ENCODE measurements around the gene IRF2BPL. TPM values are rescaled to one million over a fixed set of nuclear protein-coding genes. Genes with fewer than 3 reads are reported as not detected.

IRF2BPL gene
- total RNA-seq, 1 experiment from 2014 or later, result 74.6 TPM

DNA sequence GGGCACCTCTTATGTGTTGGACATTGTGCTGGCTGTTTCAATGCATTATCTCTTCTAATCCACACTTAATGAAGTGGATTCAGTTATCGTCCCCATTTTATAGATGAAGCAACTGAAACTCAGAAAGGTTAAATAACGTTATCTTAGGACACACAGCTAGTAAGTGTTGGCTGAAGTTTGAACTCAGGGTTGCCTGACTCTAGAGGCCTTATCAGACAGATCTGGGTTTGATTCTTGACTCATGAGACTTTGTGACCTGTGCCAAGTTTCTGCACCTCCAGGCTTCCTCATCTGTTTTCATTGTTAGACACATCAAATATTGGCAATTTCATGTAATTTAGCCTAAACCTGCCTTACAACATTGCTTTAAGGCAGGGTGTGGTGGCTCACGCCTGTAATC is 18.2 kb upstream of the IRF2BPL start:
- peak overlapping the region; percentile 48 for H2AFZ ChIP-seq (ENCODE audit: low read depth, low read length, poor library complexity, severe bottlenecking)
- no peak for DNase-seq (ENCODE audit: low read depth, low spot score)
- no peak overlapping the region for H3K4me3 ChIP-seq (replicated peaks in 1 of 2; ENCODE audit: low read depth in 1 of 2, low read length in 2 of 2)
- TF ChIP-seq CEBPB (IDR thresholded peaks at IDR 0.05; ENCODE audit: low read depth) (no peak), TCF7L2 (IDR thresholded peaks at IDR 0.05; ENCODE audit: borderline replicate concordance, extremely low read depth, insufficient read depth, insufficient read length) (no peak), POLR2A (IDR thresholded peaks at IDR 0.05; ENCODE audit: borderline replicate concordance, extremely low read depth, insufficient read depth, insufficient read length) (no peak), JUND (IDR thresholded peaks at IDR 0.05) (no peak), EGR1 (IDR thresholded peaks at IDR 0.05; ENCODE audit: low read depth) (no peak), MAX (IDR thresholded peaks at IDR 0.05) (no peak), RAD21 (IDR thresholded peaks at IDR 0.05; ENCODE audit: low read depth) (no peak), EZH2 (IDR thresholded peaks at IDR 0.05) (no peak), YY1 (IDR thresholded peaks at IDR 0.05; ENCODE audit: extremely low read depth, insufficient replicate concordance, low read depth, low read length) (no peak), SP1 (IDR thresholded peaks at IDR 0.05; ENCODE audit: low read depth) (no peak), EZH2phosphoT487 (IDR thresholded peaks at IDR 0.05; ENCODE audit: borderline replicate concordance) (no peak), ELF1 (IDR thresholded peaks at IDR 0.05; ENCODE audit: borderline replicate concordance, low read depth) (no peak), ATF3 (IDR thresholded peaks at IDR 0.05) (no peak), ZFX (IDR thresholded peaks at IDR 0.05) (no peak), SRF (IDR thresholded peaks at IDR 0.05; ENCODE audit: low read depth) (no peak)
- TF ChIP-seq, protein P1, sequence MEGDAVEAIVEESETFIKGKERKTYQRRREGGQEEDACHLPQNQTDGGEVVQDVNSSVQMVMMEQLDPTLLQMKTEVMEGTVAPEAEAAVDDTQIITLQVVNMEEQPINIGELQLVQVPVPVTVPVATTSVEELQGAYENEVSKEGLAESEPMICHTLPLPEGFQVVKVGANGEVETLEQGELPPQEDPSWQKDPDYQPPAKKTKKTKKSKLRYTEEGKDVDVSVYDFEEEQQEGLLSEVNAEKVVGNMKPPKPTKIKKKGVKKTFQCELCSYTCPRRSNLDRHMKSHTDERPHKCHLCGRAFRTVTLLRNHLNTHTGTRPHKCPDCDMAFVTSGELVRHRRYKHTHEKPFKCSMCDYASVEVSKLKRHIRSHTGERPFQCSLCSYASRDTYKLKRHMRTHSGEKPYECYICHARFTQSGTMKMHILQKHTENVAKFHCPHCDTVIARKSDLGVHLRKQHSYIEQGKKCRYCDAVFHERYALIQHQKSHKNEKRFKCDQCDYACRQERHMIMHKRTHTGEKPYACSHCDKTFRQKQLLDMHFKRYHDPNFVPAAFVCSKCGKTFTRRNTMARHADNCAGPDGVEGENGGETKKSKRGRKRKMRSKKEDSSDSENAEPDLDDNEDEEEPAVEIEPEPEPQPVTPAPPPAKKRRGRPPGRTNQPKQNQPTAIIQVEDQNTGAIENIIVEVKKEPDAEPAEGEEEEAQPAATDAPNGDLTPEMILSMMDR (IDR thresholded peaks at IDR 0.05 in 2 of 3, conservative IDR thresholded peaks at IDR 0.05 in 1 of 3; ENCODE audit: borderline replicate concordance in 1 of 3, insufficient read depth in 1 of 3, low read depth in 2 of 3, low read length in 2 of 3), result no peak
- H3K36me3 ChIP-seq (ENCODE audit: control insufficient read depth in 1 of 2, insufficient read depth in 2 of 2, low read length in 2 of 2), result no peaks in the 10 kb centered on the region
- intact Hi-C loops (cut with micrococcal nuclease), result no loop called here
- H3K4me2 ChIP-seq (ENCODE audit: low read length), result peak overlapping the region; percentile 72
- H3K79me2 ChIP-seq (ENCODE audit: insufficient read depth, low read length), result no peaks in the 10 kb centered on the region
- BruUV-seq (replicated peaks), result no TSS peak
- ChIA-PET RAD21 (ENCODE audit: low non-redundant PET in 1 of 2, low total read pairs in 2 of 2, uncharacterized antibody in 2 of 2, unreplicated experiment in 2 of 2) (no interaction called here), POLR2A (interaction anchor here (1.9 to 2.5 kb wide), 4 partner anchors 13 to 128 kb away, joined by 6 to 9 read pairs (median 7); partner anchors contain the start of gene IRF2BPL), CTCF (interaction anchor here (1.2 to 1.3 kb wide), 2 partner anchors 13 to 104 kb away, joined by 3 read pairs; no protein-coding TSS in a partner anchor)
- peak; percentile 26; the same call in 1 of the 2 replicates for ATAC-seq
- no peaks in the 10 kb centered on the region for H3K9me3 ChIP-seq (ENCODE audit: control insufficient read depth in 1 of 2, insufficient read depth in 1 of 2, low read depth in 1 of 2, low read length in 2 of 2)
- H3K4me1 ChIP-seq (ENCODE audit: control insufficient read depth in 1 of 2, insufficient read depth in 2 of 2, low read length in 2 of 2), result peaks cover 77 to 79% of the 10 kb centered on the region in 2 experiments
- H3K27ac ChIP-seq (ENCODE audit: low read depth, low read length), result no peak overlapping the region
- H3K9ac ChIP-seq (ENCODE audit: low read length), result no peak overlapping the region
- no peaks in the 10 kb centered on the region for H4K20me1 ChIP-seq (ENCODE audit: insufficient read depth)
- no peaks in the 10 kb centered on the region for H3K27me3 ChIP-seq (ENCODE audit: insufficient read depth, low read length)
- no peaks in the 10 kb centered on the region for H3K9me2 ChIP-seq (ENCODE audit: insufficient read depth)
